ENCODE results near the gene EOLA1.
"Not testable (repeated sequence)": the region's sequence is repeated elsewhere in the genome, so short reads cannot be mapped to it uniquely, and the experiment has no call there.

EOLA1 gene

GRCh38 chrX:149521438-149521837 lies 19.4 kb upstream of the EOLA1 start:
- peaks cover 14% of the 10 kb centered on the region for H3K36me3 Mint-ChIP-seq
- H3K4me3 Mint-ChIP-seq, result no peak overlapping the region
- CTCF ChIA-PET, result interaction anchor here (2.3 kb wide), 1 partner anchor 9 kb away, joined by 21 read pairs; no protein-coding TSS in a partner anchor
- no peaks in the 10 kb centered on the region for H3K27me3 Mint-ChIP-seq
- peaks cover 3% of the 10 kb centered on the region for H3K9me3 Mint-ChIP-seq
- peak; percentile 25 for DNase-seq
- H3K4me1 Mint-ChIP-seq, result peaks cover 79% of the 10 kb centered on the region
- no peak overlapping the region for H3K27ac Mint-ChIP-seq

DNA sequence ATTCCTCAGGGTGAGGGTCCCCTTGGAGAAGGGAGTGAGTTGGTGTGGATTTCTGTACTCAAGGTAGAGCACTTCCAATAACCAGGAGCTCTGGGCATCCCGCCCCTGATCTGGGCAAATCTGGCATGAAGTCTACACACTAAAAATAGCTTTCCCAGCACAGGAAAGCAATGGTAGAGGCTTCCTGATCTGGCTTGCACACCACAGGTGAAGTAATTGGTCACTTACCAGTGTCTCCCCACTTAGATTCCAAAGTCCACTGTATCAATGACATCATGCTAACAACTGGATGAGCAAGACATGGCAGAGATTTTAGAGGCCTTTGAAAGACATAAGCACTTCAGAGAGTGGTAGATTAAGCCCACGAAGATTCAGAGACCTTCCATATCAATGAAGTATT lies 17.9 kb upstream of the EOLA1 start:
- no peak for DNase-seq
- Mint-ChIP-seq H3K27me3 (no peaks in the 10 kb centered on the region), H3K36me3 (peaks cover 7% of the 10 kb centered on the region), H3K9me3 (no peaks in the 10 kb centered on the region), H3K27ac (no peak overlapping the region), H3K4me1 (peaks cover 71% of the 10 kb centered on the region), H3K4me3 (no peak overlapping the region)
- CTCF ChIA-PET, result interaction anchor here (1.0 to 2.3 kb wide), 2 partner anchors 10 to 106 kb away, joined by 3 to 21 read pairs; no protein-coding TSS in a partner anchor

DNA sequence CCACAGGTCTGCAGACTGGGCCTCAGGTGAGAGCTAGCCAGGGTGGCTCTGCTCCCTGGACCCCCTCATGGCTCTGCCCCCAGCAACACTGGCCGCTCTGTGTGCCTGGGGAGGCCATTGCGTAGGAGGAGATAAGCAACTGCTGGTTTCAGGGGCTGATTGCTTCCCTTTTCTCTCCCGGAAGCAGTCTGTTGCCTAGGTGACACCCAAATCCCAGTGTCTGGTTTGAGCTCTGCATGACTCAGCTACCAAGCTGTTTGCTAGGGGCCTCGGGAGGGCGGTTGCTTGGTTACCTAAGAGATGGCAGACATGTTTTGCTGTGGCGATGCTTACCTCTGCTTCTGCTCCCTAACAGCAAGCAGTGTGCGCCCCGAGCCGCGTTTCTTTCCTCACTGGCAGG lies 15.4 kb upstream of the EOLA1 start:
- CTCF ChIA-PET, result interaction anchor here (1.6 kb wide), 1 partner anchor 13 kb away, joined by 8 read pairs; no protein-coding TSS in a partner anchor
- not testable (repeated sequence) for H3K36me3 Mint-ChIP-seq

GRCh38 chrX:149525903-149526302 lies 14.9 kb upstream of the EOLA1 start:
- peak overlapping the region; percentile 45 for H3K4me3 Mint-ChIP-seq
- H3K27me3 Mint-ChIP-seq, H3K9me3 Mint-ChIP-seq, H3K36me3 Mint-ChIP-seq: not testable (repeated sequence)
- peak overlapping the region; percentile 90 for H3K27ac Mint-ChIP-seq
- CTCF ChIA-PET, result interaction anchor here (0.9 to 1.6 kb wide), 2 partner anchors 13 to 14 kb away, joined by 4 to 8 read pairs; no protein-coding TSS in a partner anchor
- peak; percentile 44 for DNase-seq
- H3K4me1 Mint-ChIP-seq, result peaks cover 49% of the 10 kb centered on the region

More for the DNA sequence above, 15.4 kb upstream of the EOLA1 start:
- Mint-ChIP-seq H3K27ac (peak overlapping the region; percentile 90), H3K4me1 (peaks cover 54% of the 10 kb centered on the region)
- peak; percentile 77 for DNase-seq
- H3K27me3 Mint-ChIP-seq, H3K4me3 Mint-ChIP-seq, H3K9me3 Mint-ChIP-seq: not testable (repeated sequence)

GRCh38 chrX:149526318-149527033 lies 14.3 kb upstream of the EOLA1 start:
- not testable (repeated sequence) for H3K27me3 Mint-ChIP-seq, H3K4me3 Mint-ChIP-seq, H3K9me3 Mint-ChIP-seq, H3K36me3 Mint-ChIP-seq, DNase-seq
- Mint-ChIP-seq H3K27ac (peak overlapping the region; percentile 90), H3K4me1 (peaks cover 43% of the 10 kb centered on the region)
- CTCF ChIA-PET, result interaction anchor here (0.9 to 1.6 kb wide), 2 partner anchors 13 to 14 kb away, joined by 4 to 8 read pairs; no protein-coding TSS in a partner anchor

DNA sequence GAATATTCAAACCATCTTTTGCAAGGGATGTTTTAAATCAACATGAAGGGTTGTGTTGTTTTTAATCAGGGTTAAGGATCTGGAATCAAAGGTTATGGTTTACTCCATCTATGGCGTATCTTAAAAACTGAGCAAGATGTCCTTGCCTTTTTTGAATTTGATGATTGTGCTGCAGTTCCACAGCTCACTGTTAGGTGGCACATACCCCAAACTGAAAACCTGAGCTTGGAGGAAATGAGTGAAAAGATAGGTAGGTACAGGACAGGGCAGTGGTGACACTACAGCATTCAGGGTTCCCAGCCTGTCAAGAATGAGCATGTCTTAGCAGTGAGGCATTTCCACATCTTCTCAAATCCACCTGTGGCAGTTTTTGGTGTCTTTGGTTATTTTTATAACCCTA lies 13.1 kb upstream of the EOLA1 start:
- CTCF ChIA-PET, result interaction anchor here (1.1 to 1.9 kb wide), 2 partner anchors 14 to 16 kb away, joined by 3 to 13 read pairs; no protein-coding TSS in a partner anchor
- DNase-seq, result peak; percentile 46
- Mint-ChIP-seq H3K4me3 (no peak overlapping the region), H3K27me3 (no peaks in the 10 kb centered on the region), H3K36me3 (peaks cover 1% of the 10 kb centered on the region), H3K27ac (peak overlapping the region; percentile 73), H3K9me3 (no peaks in the 10 kb centered on the region), H3K4me1 (peaks cover 32% of the 10 kb centered on the region)

DNA sequence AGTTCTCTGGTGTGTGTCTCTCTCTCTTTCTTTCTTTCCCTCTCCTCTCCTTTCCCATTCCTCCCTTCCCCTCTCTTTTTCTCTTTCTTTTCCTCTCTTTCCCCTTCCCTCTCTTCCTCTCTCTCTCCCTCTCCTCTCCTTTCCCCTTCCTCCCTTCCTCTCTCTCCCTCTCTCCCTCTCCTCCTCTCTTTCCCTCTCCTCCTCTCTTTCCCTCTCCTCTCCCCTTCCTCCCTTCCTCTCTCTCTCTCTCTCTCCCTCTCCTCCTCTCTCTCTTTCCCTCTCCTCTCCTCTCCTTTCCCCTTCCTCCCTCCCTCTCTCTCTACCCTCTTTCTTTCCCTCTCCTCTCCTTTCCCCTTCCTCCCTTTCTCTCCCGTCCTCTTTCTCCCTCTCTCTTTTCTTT lies 12.4 kb upstream of the EOLA1 start:
- Mint-ChIP-seq H3K36me3 (peaks cover 1% of the 10 kb centered on the region), H3K27ac (no peak overlapping the region), H3K4me1 (peaks cover 28% of the 10 kb centered on the region), H3K4me3 (no peak overlapping the region), H3K9me3 (no peaks in the 10 kb centered on the region), H3K27me3 (no peaks in the 10 kb centered on the region)
- no peak for DNase-seq
- CTCF ChIA-PET, result interaction anchor here (1.0 to 1.9 kb wide), 3 partner anchors 10 to 16 kb away, joined by 3 to 13 read pairs (median 3); no protein-coding TSS in a partner anchor

DNA sequence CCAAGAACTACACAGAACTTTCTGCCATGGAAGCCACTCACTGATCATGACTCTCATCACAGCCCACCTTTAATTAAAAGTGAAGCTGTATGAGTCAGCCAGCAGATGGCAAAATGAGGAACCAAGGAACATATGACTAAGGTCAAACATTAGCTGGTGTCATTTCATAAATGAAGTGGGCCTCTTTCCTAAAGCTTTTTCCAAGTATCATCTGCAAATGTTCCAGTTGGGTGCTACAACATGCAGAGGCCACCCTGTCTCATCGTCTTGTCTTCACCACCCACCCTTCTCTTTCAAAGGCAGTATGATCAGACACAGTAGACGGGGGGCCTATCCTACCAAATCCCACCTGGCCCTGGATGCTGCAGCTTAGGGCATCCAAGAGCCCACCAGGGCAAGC lies 9.2 kb upstream of the EOLA1 start:
- peaks cover 8% of the 10 kb centered on the region for H3K4me1 Mint-ChIP-seq
- no peak overlapping the region for H3K4me3 Mint-ChIP-seq
- H3K36me3 Mint-ChIP-seq, result peaks cover 5% of the 10 kb centered on the region
- DNase-seq, result no peak
- no peaks in the 10 kb centered on the region for H3K27me3 Mint-ChIP-seq
- H3K9me3 Mint-ChIP-seq, result no peaks in the 10 kb centered on the region
- H3K27ac Mint-ChIP-seq, result no peak overlapping the region
- CTCF ChIA-PET, result interaction anchor here (1.8 kb wide), 1 partner anchor 19 kb away, joined by 10 read pairs; no protein-coding TSS in a partner anchor

GRCh38 chrX:149532868-149533267 lies 7.9 kb upstream of the EOLA1 start:
- H3K4me1 Mint-ChIP-seq, H3K36me3 Mint-ChIP-seq, H3K9me3 Mint-ChIP-seq, CTCF ChIA-PET, H3K27ac Mint-ChIP-seq, DNase-seq, H3K4me3 Mint-ChIP-seq, H3K27me3 Mint-ChIP-seq: not testable (repeated sequence)

DNA sequence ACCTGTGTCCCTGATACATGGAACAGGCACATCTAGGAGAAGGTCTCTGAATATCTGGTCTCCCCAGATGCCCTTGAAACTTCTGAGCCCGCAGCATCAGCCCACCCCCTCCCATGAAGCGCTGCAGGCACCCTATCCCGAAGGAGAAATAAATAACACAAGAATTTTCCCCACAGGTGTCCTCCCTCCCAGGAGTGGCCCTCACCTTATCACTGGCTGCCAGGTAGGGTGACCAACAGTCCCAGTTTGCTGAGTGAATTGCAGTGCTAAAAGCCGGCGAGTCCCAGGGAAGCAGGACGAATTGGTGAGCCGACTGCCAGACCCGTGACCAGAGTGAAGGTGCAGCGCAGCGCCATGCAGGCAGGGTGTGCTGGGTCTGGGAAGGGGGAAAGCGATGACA lies 6.8 kb upstream of the EOLA1 start:
- H3K9me3 Mint-ChIP-seq, H3K27me3 Mint-ChIP-seq, H3K4me1 Mint-ChIP-seq, CTCF ChIA-PET, DNase-seq, H3K36me3 Mint-ChIP-seq, H3K4me3 Mint-ChIP-seq, H3K27ac Mint-ChIP-seq: not testable (repeated sequence)

GRCh38 chrX:149534926-149535602 lies 5.7 kb upstream of the EOLA1 start:
- H3K4me3 Mint-ChIP-seq, H3K27me3 Mint-ChIP-seq, H3K4me1 Mint-ChIP-seq, H3K36me3 Mint-ChIP-seq, CTCF ChIA-PET, H3K27ac Mint-ChIP-seq, H3K9me3 Mint-ChIP-seq, DNase-seq: not testable (repeated sequence)

- peaks cover 10% of the 10 kb centered on the region for H3K4me1 Mint-ChIP-seq
- CTCF ChIA-PET, H3K27me3 Mint-ChIP-seq, H3K4me3 Mint-ChIP-seq, DNase-seq, H3K27ac Mint-ChIP-seq, H3K36me3 Mint-ChIP-seq, H3K9me3 Mint-ChIP-seq: not testable (repeated sequence)
Measured at GRCh38 chrX:149537474-149537873, 3.3 kb upstream of the EOLA1 start.

- H3K4me1 Mint-ChIP-seq, result peaks cover 10% of the 10 kb centered on the region
- no peaks in the 10 kb centered on the region for H3K9me3 Mint-ChIP-seq
- DNase-seq, result peak; percentile 94
- peak overlapping the region; percentile 84 for H3K4me3 Mint-ChIP-seq
- CTCF ChIA-PET, result interaction anchor here (0.7 to 2.3 kb wide), 3 partner anchors 13 to 29 kb away, joined by 4 to 10 read pairs (median 6); no protein-coding TSS in a partner anchor
- peaks cover 2% of the 10 kb centered on the region for H3K36me3 Mint-ChIP-seq
- H3K27me3 Mint-ChIP-seq, result no peaks in the 10 kb centered on the region
- peak overlapping the region; percentile 95 for H3K27ac Mint-ChIP-seq
Measured at GRCh38 chrX:149539283-149540130, 1.3 kb upstream of the EOLA1 start.

- Mint-ChIP-seq H3K4me3 (peak overlapping the region; percentile 88), H3K4me1 (peaks cover 12% of the 10 kb centered on the region), H3K27me3 (no peaks in the 10 kb centered on the region), H3K9me3 (no peaks in the 10 kb centered on the region), H3K27ac (peak overlapping the region; percentile 98), H3K36me3 (peaks cover 2% of the 10 kb centered on the region)
- DNase-seq, result peak; percentile 93
- CTCF ChIA-PET, result interaction anchor here (2.0 to 2.3 kb wide), 2 partner anchors 28 to 29 kb away, joined by 6 to 10 read pairs; no protein-coding TSS in a partner anchor
Measured at GRCh38 chrX:149540131-149540620, 636 bp upstream of the EOLA1 start.

Measured in activated naive CD4-positive, alpha-beta T cell treated with anti-CD3 and anti-CD28 coated beads, Interleukin-2, amount 10 ng/mL, durations not matched to agents 7 days and 5 days (primary cell).